Endodermal cell (in vitro differentiated cells): ENCODE results near the gene CDHR1. TPM values are rescaled to one million over a fixed set of nuclear protein-coding genes. Genes with fewer than 3 reads are reported as not detected.

Experiments used
- DNase-seq: peaks from one replicate; pipeline ENCODE4 v3.0.0-alpha.2; 2017
- H3K27ac ChIP-seq: 2 replicates; pipeline ENCODE4 v1.5.1; 2013; ENCODE audit warnings: mild to moderate bottlenecking, low read depth, low read length, moderate library complexity
- H3K27me3 ChIP-seq: 2 replicates; pipeline ENCODE4 v1.6.1; 2013; ENCODE audit warnings: mild to moderate bottlenecking, low read length, moderate library complexity; ENCODE audit not compliant: insufficient read depth, control insufficient read depth, poor library complexity, severe bottlenecking
- H3K36me3 ChIP-seq: 2 replicates; pipeline ENCODE4 v1.7.0; 2013; ENCODE audit warnings: mild to moderate bottlenecking, low read length, moderate library complexity; ENCODE audit not compliant: control insufficient read depth, insufficient read depth
- H3K4me1 ChIP-seq: one replicate; pipeline ENCODE4 v1.7.0; 2013; ENCODE audit warnings: low read length; ENCODE audit not compliant: control insufficient read depth, insufficient read depth
- H3K4me3 ChIP-seq: 2 replicates; pipeline ENCODE4 v1.5.1; 2013; ENCODE audit warnings: mild to moderate bottlenecking, low read length, moderate library complexity
- H3K9ac ChIP-seq: 2 replicates; pipeline ENCODE4 v1.6.1; 2013; ENCODE audit warnings: mild to moderate bottlenecking, low read length, moderate library complexity; ENCODE audit not compliant: poor library complexity, severe bottlenecking; ENCODE audit errors: extremely low read depth
- H3K9me3 ChIP-seq: 2 replicates; pipeline ENCODE4 v1.6.1; 2013; ENCODE audit warnings: mild to moderate bottlenecking, low read length, moderate library complexity; ENCODE audit not compliant: control insufficient read depth
- H3K27ac Mint-ChIP-seq: 2 replicates; pipeline ENCODE4 v1.8.0; 2020; ENCODE audit warnings: mixed read lengths
- H3K27me3 Mint-ChIP-seq: 2 replicates; pipeline ENCODE4 v1.8.0; 2021; ENCODE audit warnings: mild to moderate bottlenecking, mixed read lengths; ENCODE audit not compliant: insufficient read depth
- H3K36me3 Mint-ChIP-seq: 2 replicates; pipeline ENCODE4 v1.8.0; 2020; ENCODE audit warnings: low read depth, mixed read lengths
- H3K4me1 Mint-ChIP-seq: 2 replicates; pipeline ENCODE4 v1.8.0; 2020; ENCODE audit warnings: mixed read lengths
- H3K4me3 Mint-ChIP-seq: 2 replicates; pipeline ENCODE4 v1.8.0; 2020; ENCODE audit warnings: mild to moderate bottlenecking, moderate library complexity, mixed read lengths
- H3K9me3 Mint-ChIP-seq: 2 replicates; pipeline ENCODE4 v1.8.0; 2020; ENCODE audit warnings: mild to moderate bottlenecking, mixed read lengths
- WGBS, 2 experiments: methylation state at CpG; one replicate each; pipeline versions ENCODE4 v1.1.5 to v1.1.7; 2013; ENCODE audit warnings: missing lambda C conversion rate in 2 of 2, mixed read lengths in 1 of 2; ENCODE audit not compliant: insufficient coverage in 1 of 2, insufficient read length in 1 of 2; 5-methylcytosine and 5-hydroxymethylcytosine counted together
- total RNA-seq, 2 donors: library from RNA; stranded (reverse); fragmentation: NEBNext Ultra II Directional in 1 of 2; extraction: Animal tissue kit (Norgen Biotek cat#: 25700) in 1 of 2; gene quantifications; 2 replicates in 1 of 2; 3 replicates in 1 of 2; pipeline ENCODE4 v1.2.1, GENCODE V29; 2021
- TF ChIP-seq, protein P1 (sequence below): fragments of 200-600 bp; sonication (generic); conservative IDR thresholded peaks from 2 replicates; pipeline ENCODE4 v1.5.0; 2021; ENCODE audit warnings: antibody characterized with exemption, mild to moderate bottlenecking

Gene CDHR1
- total RNA-seq, 2 donors from 2014 or later, result 0.77 to 4.1 TPM

DNA sequence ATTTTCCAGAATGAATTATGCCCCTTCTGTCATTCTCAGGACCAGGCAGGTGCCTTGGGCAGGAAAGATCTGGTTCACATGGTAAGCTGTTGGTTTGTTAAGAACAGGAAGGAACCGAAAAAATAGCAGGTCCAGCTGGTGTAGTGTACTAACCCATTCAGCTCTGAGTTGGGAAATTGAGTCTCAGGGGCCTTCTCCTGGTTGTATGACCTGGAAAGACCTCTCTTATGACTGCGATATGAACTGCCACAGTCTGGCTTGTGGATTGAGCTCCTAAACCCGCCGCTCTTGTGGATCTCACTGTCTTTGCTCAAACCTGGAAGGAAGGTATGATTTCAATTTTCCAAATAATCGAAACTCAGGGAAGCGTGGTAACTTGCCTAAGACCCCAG lies 42.5 kb downstream of the CDHR1 start:
- H3K27me3 Mint-ChIP-seq, result peaks cover 37% of the 10 kb centered on the region

DNA sequence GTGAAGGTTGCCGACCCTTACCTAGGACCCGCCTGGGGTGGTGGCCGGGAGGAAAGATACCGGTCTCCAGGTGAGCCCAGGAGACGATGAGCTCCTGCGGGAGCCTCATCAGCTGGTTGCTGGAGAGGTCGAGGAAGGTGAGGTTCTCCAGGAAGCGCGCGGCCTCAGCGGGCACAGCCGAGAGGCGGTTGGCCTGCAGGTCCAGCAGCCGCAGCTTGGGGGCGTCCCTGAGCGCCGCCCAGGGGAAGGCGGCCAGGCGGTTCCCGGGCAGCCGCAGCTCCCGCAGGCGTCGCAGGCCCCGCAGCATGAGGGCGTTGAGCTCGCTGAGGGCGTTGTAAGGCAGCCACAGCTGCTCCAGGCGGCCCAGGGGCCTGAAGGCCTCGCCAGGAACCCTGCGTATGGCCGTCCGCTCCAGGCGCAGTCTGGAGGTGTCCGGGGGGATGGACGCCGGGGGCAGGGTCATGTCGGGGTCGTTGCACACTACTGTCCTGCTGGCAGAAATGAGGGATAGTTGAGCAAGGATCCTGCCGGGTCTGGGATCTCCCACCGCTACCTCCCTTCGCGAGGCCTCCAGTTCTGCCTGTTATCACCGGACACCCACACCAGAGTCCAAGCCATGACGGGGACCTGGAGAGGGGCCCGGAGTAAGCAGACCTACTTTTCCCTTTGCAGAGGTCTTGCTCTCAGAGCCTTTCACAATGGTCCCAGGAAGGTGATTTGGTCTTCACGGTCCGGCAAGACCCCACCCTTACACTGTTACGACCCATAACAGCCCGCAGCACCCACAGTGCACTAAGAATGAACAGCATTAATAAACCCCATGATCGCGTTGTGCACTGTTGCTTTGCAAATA lies 43.1 kb downstream of the CDHR1 start:
- H3K4me1 Mint-ChIP-seq, result peaks cover 4% of the 10 kb centered on the region
- TF ChIP-seq, protein P1, sequence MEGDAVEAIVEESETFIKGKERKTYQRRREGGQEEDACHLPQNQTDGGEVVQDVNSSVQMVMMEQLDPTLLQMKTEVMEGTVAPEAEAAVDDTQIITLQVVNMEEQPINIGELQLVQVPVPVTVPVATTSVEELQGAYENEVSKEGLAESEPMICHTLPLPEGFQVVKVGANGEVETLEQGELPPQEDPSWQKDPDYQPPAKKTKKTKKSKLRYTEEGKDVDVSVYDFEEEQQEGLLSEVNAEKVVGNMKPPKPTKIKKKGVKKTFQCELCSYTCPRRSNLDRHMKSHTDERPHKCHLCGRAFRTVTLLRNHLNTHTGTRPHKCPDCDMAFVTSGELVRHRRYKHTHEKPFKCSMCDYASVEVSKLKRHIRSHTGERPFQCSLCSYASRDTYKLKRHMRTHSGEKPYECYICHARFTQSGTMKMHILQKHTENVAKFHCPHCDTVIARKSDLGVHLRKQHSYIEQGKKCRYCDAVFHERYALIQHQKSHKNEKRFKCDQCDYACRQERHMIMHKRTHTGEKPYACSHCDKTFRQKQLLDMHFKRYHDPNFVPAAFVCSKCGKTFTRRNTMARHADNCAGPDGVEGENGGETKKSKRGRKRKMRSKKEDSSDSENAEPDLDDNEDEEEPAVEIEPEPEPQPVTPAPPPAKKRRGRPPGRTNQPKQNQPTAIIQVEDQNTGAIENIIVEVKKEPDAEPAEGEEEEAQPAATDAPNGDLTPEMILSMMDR, result peak; percentile 93

More for the DNA sequence above, 42.5 kb downstream of the CDHR1 start:
- H3K4me3 Mint-ChIP-seq, result no peak overlapping the region
- no peaks in the 10 kb centered on the region for H3K36me3 Mint-ChIP-seq
- no peaks in the 10 kb centered on the region for H3K36me3 ChIP-seq
- no peak overlapping the region for H3K27ac Mint-ChIP-seq
- H3K9ac ChIP-seq, result no peak overlapping the region
- no peak for DNase-seq
- no peak overlapping the region for H3K27ac ChIP-seq
- no peaks in the 10 kb centered on the region for H3K4me1 ChIP-seq
- H3K9me3 Mint-ChIP-seq, result no peaks in the 10 kb centered on the region
- H3K4me3 ChIP-seq, result no peak overlapping the region
- H3K4me1 Mint-ChIP-seq, result peaks cover 4% of the 10 kb centered on the region
- no peaks in the 10 kb centered on the region for H3K27me3 ChIP-seq
- H3K9me3 ChIP-seq, result no peaks in the 10 kb centered on the region
- WGBS, 2 experiments, result 96% methylated on average over 6 of the region's 6 CpGs
- TF ChIP-seq, protein P1, result no peak

DNA sequence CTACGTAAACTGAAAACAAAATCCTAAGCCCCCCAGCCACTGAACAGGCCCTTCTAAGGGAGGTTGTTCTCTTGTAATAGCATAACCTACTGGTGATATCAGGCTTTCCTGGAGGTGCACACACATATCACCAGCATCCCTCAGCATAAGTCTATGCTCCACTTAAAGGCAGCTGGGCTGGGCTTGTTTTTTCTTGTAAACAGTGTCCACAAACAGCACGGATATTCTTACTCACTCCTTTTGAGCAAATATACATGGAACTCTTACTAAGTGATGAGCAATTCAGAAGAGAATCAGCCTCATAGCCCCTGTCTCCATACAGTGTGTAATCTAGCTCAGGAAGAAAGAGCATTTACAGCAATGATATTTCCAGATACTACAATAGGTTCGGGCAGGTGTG lies 44.6 kb downstream of the CDHR1 start:
- H3K27ac Mint-ChIP-seq, result no peak overlapping the region

More for the DNA sequence above, 43.1 kb downstream of the CDHR1 start:
- no peaks in the 10 kb centered on the region for H3K4me1 ChIP-seq
- no peak overlapping the region for H3K9ac ChIP-seq
- no peaks in the 10 kb centered on the region for H3K9me3 ChIP-seq
- H3K36me3 ChIP-seq, result no peaks in the 10 kb centered on the region
- H3K4me3 Mint-ChIP-seq, result no peak overlapping the region
- WGBS, 2 experiments, result 81 to 83% methylated on average over 31 to 52 of the region's 52 CpGs
- peak; percentile 94 for DNase-seq
- no peak overlapping the region for H3K27ac Mint-ChIP-seq
- H3K27me3 Mint-ChIP-seq, result peaks cover 35% of the 10 kb centered on the region
- H3K36me3 Mint-ChIP-seq, result no peaks in the 10 kb centered on the region
- no peaks in the 10 kb centered on the region for H3K9me3 Mint-ChIP-seq
- H3K27me3 ChIP-seq, result no peaks in the 10 kb centered on the region
- H3K27ac ChIP-seq, result no peak overlapping the region
- no peak overlapping the region for H3K4me3 ChIP-seq

More for the DNA sequence above, 44.6 kb downstream of the CDHR1 start:
- no peak overlapping the region for H3K4me3 Mint-ChIP-seq
- H3K27me3 Mint-ChIP-seq, result peaks cover 35% of the 10 kb centered on the region
- Histone ChIP-seq H3K4me1 (no peaks in the 10 kb centered on the region), H3K27me3 (no peaks in the 10 kb centered on the region), H3K4me3 (no peak overlapping the region), H3K9me3 (no peaks in the 10 kb centered on the region), H3K9ac (no peak overlapping the region), H3K36me3 (no peaks in the 10 kb centered on the region), H3K27ac (no peak overlapping the region)
- DNase-seq, result no peak
- H3K9me3 Mint-ChIP-seq, result no peaks in the 10 kb centered on the region
- H3K4me1 Mint-ChIP-seq, result peaks cover 4% of the 10 kb centered on the region
- no peaks in the 10 kb centered on the region for H3K36me3 Mint-ChIP-seq
- WGBS, 2 experiments, result 91 to 100% methylated on average over 2 to 3 of the region's 3 CpGs
- TF ChIP-seq, protein P1, result no peak
